ENCODE measurements around the gene CAT. TPM values are rescaled to one million over a fixed set of nuclear protein-coding genes. Genes with fewer than 3 reads are reported as not detected.

CAT gene
- total RNA-seq, 1 experiment from 2014 or later: 65.9 TPM

GRCh38 chr11:34408580-34409172 lies 30.1 kb upstream of the CAT start:
- peaks cover 17% of the 10 kb centered on the region for H3K9me3 ChIP-seq (ENCODE audit: control insufficient read depth, insufficient read depth, low read depth, low read length)
- ATAC-seq: no peak
- ChIA-PET POLR2A (no interaction called here), CTCF (no interaction called here)
- H3K4me3 ChIP-seq (ENCODE audit: low read depth in 2 of 2, low read length in 2 of 2): no peak overlapping the region
- BruUV-seq (replicated peaks): no TSS peak
- H3K27me3 ChIP-seq (ENCODE audit: control insufficient read depth, insufficient read depth, low read length): no peaks in the 10 kb centered on the region
- no peaks in the 10 kb centered on the region; the same call in 1 of the 2 replicates for H3K4me1 ChIP-seq (ENCODE audit: control insufficient read depth, insufficient read depth, low read length)
- intact Hi-C loops (cut with micrococcal nuclease; ENCODE audit: unreplicated experiment): no loop called here
- H3K27ac ChIP-seq (ENCODE audit: low read length): no peak overlapping the region
- DNase-seq (ENCODE audit: low read depth, low spot score): no peak
- H3K36me3 ChIP-seq (ENCODE audit: control insufficient read depth, insufficient read depth, low read length): no peaks in the 10 kb centered on the region
- TF ChIP-seq, protein P1, sequence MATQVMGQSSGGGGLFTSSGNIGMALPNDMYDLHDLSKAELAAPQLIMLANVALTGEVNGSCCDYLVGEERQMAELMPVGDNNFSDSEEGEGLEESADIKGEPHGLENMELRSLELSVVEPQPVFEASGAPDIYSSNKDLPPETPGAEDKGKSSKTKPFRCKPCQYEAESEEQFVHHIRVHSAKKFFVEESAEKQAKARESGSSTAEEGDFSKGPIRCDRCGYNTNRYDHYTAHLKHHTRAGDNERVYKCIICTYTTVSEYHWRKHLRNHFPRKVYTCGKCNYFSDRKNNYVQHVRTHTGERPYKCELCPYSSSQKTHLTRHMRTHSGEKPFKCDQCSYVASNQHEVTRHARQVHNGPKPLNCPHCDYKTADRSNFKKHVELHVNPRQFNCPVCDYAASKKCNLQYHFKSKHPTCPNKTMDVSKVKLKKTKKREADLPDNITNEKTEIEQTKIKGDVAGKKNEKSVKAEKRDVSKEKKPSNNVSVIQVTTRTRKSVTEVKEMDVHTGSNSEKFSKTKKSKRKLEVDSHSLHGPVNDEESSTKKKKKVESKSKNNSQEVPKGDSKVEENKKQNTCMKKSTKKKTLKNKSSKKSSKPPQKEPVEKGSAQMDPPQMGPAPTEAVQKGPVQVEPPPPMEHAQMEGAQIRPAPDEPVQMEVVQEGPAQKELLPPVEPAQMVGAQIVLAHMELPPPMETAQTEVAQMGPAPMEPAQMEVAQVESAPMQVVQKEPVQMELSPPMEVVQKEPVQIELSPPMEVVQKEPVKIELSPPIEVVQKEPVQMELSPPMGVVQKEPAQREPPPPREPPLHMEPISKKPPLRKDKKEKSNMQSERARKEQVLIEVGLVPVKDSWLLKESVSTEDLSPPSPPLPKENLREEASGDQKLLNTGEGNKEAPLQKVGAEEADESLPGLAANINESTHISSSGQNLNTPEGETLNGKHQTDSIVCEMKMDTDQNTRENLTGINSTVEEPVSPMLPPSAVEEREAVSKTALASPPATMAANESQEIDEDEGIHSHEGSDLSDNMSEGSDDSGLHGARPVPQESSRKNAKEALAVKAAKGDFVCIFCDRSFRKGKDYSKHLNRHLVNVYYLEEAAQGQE (IDR thresholded peaks at IDR 0.05; ENCODE audit: insufficient read depth in 1 of 2, low read depth in 2 of 2, low read length in 1 of 2): no peak
- TF ChIP-seq TCF7L2 (IDR thresholded peaks at IDR 0.05; ENCODE audit: low read depth, low read length) (no peak), CTCF (IDR thresholded peaks at IDR 0.05) (no peak), POLR2AphosphoS5 (IDR thresholded peaks at IDR 0.05; ENCODE audit: low read depth, low read length) (no peak), SIN3A (IDR thresholded peaks at IDR 0.05; ENCODE audit: borderline replicate concordance, insufficient read depth, low read depth, low read length) (no peak)
- in situ Hi-C loops (cut with HindIII; ENCODE audit: low pct_unique_long_range_greater_than_20kb, low sequenced_read_pairs): no loop called here

DNA sequence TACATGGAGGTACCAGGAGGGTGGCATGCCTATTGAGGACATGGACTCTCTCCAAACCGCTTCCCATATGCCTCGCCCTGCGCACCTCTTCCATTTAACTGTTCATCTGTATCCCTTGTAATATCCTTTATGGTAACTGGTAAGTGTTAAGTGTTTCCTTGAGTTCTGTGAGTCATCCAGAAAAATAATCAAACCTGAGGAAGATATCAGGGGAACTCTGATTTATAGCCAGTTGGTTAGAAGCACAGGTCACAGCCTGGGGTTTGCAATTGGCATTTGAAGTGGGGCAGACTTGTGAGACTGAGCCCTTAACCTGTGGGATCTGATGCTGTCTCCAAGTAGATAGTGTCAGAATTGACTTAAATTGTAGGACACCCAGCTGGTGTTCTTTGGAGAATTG lies 27.6 kb upstream of the CAT start:
- in situ Hi-C loops (cut with HindIII; ENCODE audit: low pct_unique_long_range_greater_than_20kb, low sequenced_read_pairs): no loop called here
- no peak overlapping the region for H3K4me3 ChIP-seq (ENCODE audit: low read depth in 2 of 2, low read length in 2 of 2)
- no peak for DNase-seq (ENCODE audit: low read depth, low spot score)
- intact Hi-C loops (cut with micrococcal nuclease; ENCODE audit: unreplicated experiment): no loop called here
- no peak overlapping the region for H3K27ac ChIP-seq (ENCODE audit: low read length)
- H3K4me1 ChIP-seq (ENCODE audit: control insufficient read depth, insufficient read depth, low read length): no peaks in the 10 kb centered on the region
- peaks cover 20% of the 10 kb centered on the region for H3K9me3 ChIP-seq (ENCODE audit: control insufficient read depth, insufficient read depth, low read depth, low read length)
- no peak for ATAC-seq
- no TSS peak for BruUV-seq (replicated peaks)
- no peak for TF ChIP-seq CTCF (IDR thresholded peaks at IDR 0.05)
- TF ChIP-seq, protein P1 (IDR thresholded peaks at IDR 0.05; ENCODE audit: insufficient read depth in 1 of 2, low read depth in 2 of 2, low read length in 1 of 2): no peak
- TF ChIP-seq TCF7L2 (IDR thresholded peaks at IDR 0.05; ENCODE audit: low read depth, low read length): no peak
- no peak for TF ChIP-seq SIN3A (IDR thresholded peaks at IDR 0.05; ENCODE audit: borderline replicate concordance, insufficient read depth, low read depth, low read length)
- TF ChIP-seq POLR2AphosphoS5 (IDR thresholded peaks at IDR 0.05; ENCODE audit: low read depth, low read length): no peak
- ChIA-PET CTCF (no interaction called here), POLR2A (no interaction called here)
- H3K27me3 ChIP-seq (ENCODE audit: control insufficient read depth, insufficient read depth, low read length): no peaks in the 10 kb centered on the region
- H3K36me3 ChIP-seq (ENCODE audit: control insufficient read depth, insufficient read depth, low read length): no peaks in the 10 kb centered on the region
